ENCODE results near the gene SLC22A23.

Gene SLC22A23

GRCh38 chr6:3308106-3308505, 148.7 kb downstream of the SLC22A23 start:
- no peaks in the 10 kb centered on the region for H3K4me1 ChIP-seq (ENCODE audit: insufficient read depth, low read length)
- H3K27me3 ChIP-seq (ENCODE audit: insufficient read depth, low read length): no peaks in the 10 kb centered on the region
- H3K9ac ChIP-seq (ENCODE audit: low read depth, low read length): no peak overlapping the region
- H3K36me3 ChIP-seq (ENCODE audit: insufficient read depth, low read length): peaks cover 3% of the 10 kb centered on the region; the same call in 1 of the 2 replicates
- no peak overlapping the region for H3K4me3 ChIP-seq (ENCODE audit: low read length)
- 0 out of 2 replicates have a peak, but pooled peaks cover 3% of the 10 kb centered on the region for H3K9me3 ChIP-seq (ENCODE audit: insufficient read depth, low read depth, low read length)
- WGBS: 88% methylated on average over 10 of the region's 10 CpGs
- H3K27ac ChIP-seq (ENCODE audit: low read depth, low read length): no peak overlapping the region

GRCh38 chr6:3307436-3307835, 149.4 kb downstream of the SLC22A23 start:
- 86% methylated on average over 11 of the region's 12 CpGs for WGBS
- H3K9me3 ChIP-seq (ENCODE audit: insufficient read depth, low read depth, low read length): 0 out of 2 replicates have a peak, but pooled peaks cover 3% of the 10 kb centered on the region
- H3K36me3 ChIP-seq (ENCODE audit: insufficient read depth, low read length): peaks cover 3% of the 10 kb centered on the region; the same call in 1 of the 2 replicates
- H3K4me1 ChIP-seq (ENCODE audit: insufficient read depth, low read length): no peaks in the 10 kb centered on the region
- no peak overlapping the region for H3K9ac ChIP-seq (ENCODE audit: low read depth, low read length)
- H3K27me3 ChIP-seq (ENCODE audit: insufficient read depth, low read length): no peaks in the 10 kb centered on the region
- H3K4me3 ChIP-seq (ENCODE audit: low read length): no peak overlapping the region
- no peak overlapping the region for H3K27ac ChIP-seq (ENCODE audit: low read depth, low read length)

- Histone ChIP-seq H3K4me3 (ENCODE audit: low read length) (no peak overlapping the region), H3K36me3 (ENCODE audit: insufficient read depth, low read length) (peaks cover 3% of the 10 kb centered on the region; the same call in 1 of the 2 replicates), H3K27me3 (ENCODE audit: insufficient read depth, low read length) (no peaks in the 10 kb centered on the region), H3K9ac (ENCODE audit: low read depth, low read length) (no peak overlapping the region), H3K4me1 (ENCODE audit: insufficient read depth, low read length) (no peaks in the 10 kb centered on the region), H3K9me3 (ENCODE audit: insufficient read depth, low read depth, low read length) (0 out of 2 replicates have a peak, but pooled peaks cover 3% of the 10 kb centered on the region), H3K27ac (ENCODE audit: low read depth, low read length) (no peak overlapping the region)
- WGBS: 96% methylated on average over 10 of the region's 10 CpGs
These were observed 150.0 kb downstream of the SLC22A23 start for GRCh38 chr6:3306848-3307247.

GRCh38 chr6:3305831-3306230, 151.0 kb downstream of the SLC22A23 start:
- Histone ChIP-seq H3K27me3 (ENCODE audit: insufficient read depth, low read length) (no peaks in the 10 kb centered on the region), H3K9ac (ENCODE audit: low read depth, low read length) (no peak overlapping the region), H3K4me1 (ENCODE audit: insufficient read depth, low read length) (no peaks in the 10 kb centered on the region), H3K27ac (ENCODE audit: low read depth, low read length) (no peak overlapping the region), H3K9me3 (ENCODE audit: insufficient read depth, low read depth, low read length) (0 out of 2 replicates have a peak, but pooled peaks cover 3% of the 10 kb centered on the region), H3K4me3 (ENCODE audit: low read length) (no peak overlapping the region), H3K36me3 (ENCODE audit: insufficient read depth, low read length) (peaks cover 3% of the 10 kb centered on the region; the same call in 1 of the 2 replicates)
- 100% methylated on average over 3 of the region's 3 CpGs for WGBS

DNA sequence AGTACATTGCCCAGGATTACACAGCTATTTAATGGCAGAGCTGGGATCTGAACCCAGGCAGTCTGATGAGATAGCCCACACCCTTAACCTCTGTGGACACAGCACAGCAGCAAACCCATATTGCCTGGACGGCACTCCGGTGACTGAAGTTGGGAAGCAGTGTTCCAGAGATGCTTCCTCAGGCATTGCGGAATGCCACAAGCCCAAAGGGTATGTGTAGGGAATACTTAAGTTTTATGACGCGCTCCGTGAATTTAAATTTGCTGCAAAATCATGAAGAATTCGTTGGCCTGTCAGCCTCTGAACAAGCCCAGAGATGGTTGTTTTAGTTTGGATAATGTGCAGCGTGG, 151.7 kb downstream of the SLC22A23 start:
- 94% methylated on average over 8 of the region's 8 CpGs for WGBS
- H3K9ac ChIP-seq (ENCODE audit: low read depth, low read length): no peak overlapping the region
- peaks cover 3% of the 10 kb centered on the region; the same call in 1 of the 2 replicates for H3K36me3 ChIP-seq (ENCODE audit: insufficient read depth, low read length)
- H3K4me3 ChIP-seq (ENCODE audit: low read length): no peak overlapping the region
- H3K4me1 ChIP-seq (ENCODE audit: insufficient read depth, low read length): no peaks in the 10 kb centered on the region
- H3K27me3 ChIP-seq (ENCODE audit: insufficient read depth, low read length): no peaks in the 10 kb centered on the region
- H3K9me3 ChIP-seq (ENCODE audit: insufficient read depth, low read depth, low read length): 0 out of 2 replicates have a peak, but pooled peaks cover 3% of the 10 kb centered on the region
- H3K27ac ChIP-seq (ENCODE audit: low read depth, low read length): no peak overlapping the region

DNA sequence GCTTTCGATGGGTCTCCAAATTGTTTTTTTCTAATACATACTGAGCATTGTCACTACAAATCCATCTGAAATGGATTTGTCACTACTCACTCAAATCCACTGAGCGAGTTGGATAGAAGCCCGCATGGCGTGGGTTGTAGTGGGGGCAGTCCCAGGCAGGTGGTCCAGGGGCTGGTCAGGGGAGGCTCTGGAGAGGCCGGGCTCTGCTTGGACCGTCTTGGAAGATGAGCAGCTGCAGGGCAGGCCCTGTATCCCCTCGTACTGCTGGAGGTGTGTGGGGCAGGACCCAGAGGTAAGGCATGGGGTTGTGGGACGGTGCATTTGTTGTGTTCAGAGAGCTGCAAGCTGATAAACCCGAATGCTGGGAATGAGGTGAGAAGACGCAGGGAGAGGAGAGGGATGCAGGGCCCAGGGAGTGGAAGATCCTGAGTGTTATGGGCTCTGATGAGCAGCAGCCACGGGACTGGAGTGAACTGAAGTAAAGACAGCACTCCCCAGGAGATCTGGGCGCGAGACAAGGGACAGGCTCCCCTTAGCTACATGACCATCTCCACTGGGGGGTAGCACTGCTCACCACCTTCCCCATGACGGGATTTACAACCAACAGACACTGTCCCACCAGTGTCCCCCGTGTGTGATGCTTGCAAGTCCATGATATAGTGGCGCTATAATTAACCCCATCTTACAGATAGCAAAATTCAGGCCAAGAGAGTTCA, 152.2 kb downstream of the SLC22A23 start:
- WGBS: 93% methylated on average over 16 of the region's 16 CpGs
- H3K27ac ChIP-seq (ENCODE audit: low read depth, low read length): no peak overlapping the region

DNA sequence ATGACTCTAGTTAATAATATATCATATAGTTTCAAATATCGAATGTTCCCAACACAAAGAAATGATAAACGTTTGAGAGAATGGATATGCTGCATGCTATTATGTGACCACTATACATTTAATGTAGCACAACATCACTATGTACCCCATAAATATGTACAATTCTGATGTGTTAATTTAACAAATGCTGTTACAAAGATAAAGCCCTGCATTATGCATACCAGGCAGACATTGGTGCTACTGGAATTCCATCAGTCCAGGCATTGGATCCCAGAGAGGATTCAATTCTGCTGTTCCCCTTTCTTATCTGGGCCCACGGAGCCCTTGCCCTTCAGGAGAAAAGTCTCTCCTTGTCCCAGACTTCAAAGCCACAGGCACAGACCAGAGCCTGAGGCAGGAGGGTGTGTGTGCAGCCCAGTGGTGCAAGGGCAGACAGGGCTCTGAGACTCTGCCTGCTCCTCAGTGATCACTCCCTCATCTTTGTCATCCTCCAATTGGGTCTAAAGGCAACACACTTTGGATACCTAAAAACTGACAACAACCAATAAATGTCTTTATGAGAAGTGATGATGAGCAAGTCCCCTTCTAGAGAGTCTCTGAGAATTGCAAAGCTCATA, 152.9 kb downstream of the SLC22A23 start:
- Histone ChIP-seq H3K9ac (ENCODE audit: low read depth, low read length) (no peak overlapping the region), H3K36me3 (ENCODE audit: insufficient read depth, low read length) (peaks cover 3% of the 10 kb centered on the region; the same call in 1 of the 2 replicates), H3K4me1 (ENCODE audit: insufficient read depth, low read length) (no peaks in the 10 kb centered on the region), H3K9me3 (ENCODE audit: insufficient read depth, low read depth, low read length) (0 out of 2 replicates have a peak, but pooled peaks cover 3% of the 10 kb centered on the region), H3K27me3 (ENCODE audit: insufficient read depth, low read length) (no peaks in the 10 kb centered on the region), H3K27ac (ENCODE audit: low read depth, low read length) (no peak overlapping the region), H3K4me3 (ENCODE audit: low read length) (no peak overlapping the region)
- WGBS: 95% methylated on average over 1 of the region's 3 CpGs

More for the DNA sequence above, 152.2 kb downstream of the SLC22A23 start:
- H3K9ac ChIP-seq (ENCODE audit: low read depth, low read length): no peak overlapping the region
- H3K9me3 ChIP-seq (ENCODE audit: insufficient read depth, low read depth, low read length): 0 out of 2 replicates have a peak, but pooled peaks cover 3% of the 10 kb centered on the region
- no peak overlapping the region for H3K4me3 ChIP-seq (ENCODE audit: low read length)
- no peaks in the 10 kb centered on the region for H3K4me1 ChIP-seq (ENCODE audit: insufficient read depth, low read length)
- H3K36me3 ChIP-seq (ENCODE audit: insufficient read depth, low read length): peaks cover 3% of the 10 kb centered on the region; the same call in 1 of the 2 replicates
- no peaks in the 10 kb centered on the region for H3K27me3 ChIP-seq (ENCODE audit: insufficient read depth, low read length)

DNA sequence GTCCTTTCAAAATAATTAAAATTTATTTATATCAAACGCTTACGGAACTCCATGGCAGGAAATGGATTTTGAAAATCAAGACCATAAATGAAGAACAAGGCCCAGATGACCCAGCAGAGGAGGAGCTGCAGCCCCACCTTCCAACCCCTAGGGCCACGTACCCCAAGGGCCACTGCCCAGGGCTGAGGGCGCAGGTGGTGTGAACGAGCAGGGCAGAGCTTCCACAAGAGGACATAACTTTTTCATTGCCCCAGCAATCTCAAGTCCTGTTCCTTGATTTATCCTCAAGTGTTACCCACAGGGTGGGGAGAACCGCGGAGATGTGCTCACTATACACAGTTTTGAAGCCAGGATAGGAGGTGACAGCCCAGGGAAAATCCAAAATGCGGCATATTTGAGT, 155.3 kb downstream of the SLC22A23 start:
- H3K4me3 ChIP-seq (ENCODE audit: low read length): no peak overlapping the region
- no peaks in the 10 kb centered on the region for H3K27me3 ChIP-seq (ENCODE audit: insufficient read depth, low read length)
- H3K27ac ChIP-seq (ENCODE audit: low read depth, low read length): no peak overlapping the region
- 0 out of 2 replicates have a peak, but pooled peaks cover under 1% of the 10 kb centered on the region for H3K9me3 ChIP-seq (ENCODE audit: insufficient read depth, low read depth, low read length)
- no peaks in the 10 kb centered on the region; the same call in 1 of the 2 replicates for H3K36me3 ChIP-seq (ENCODE audit: insufficient read depth, low read length)
- WGBS: 96% methylated on average over 8 of the region's 8 CpGs
- no peak overlapping the region for H3K9ac ChIP-seq (ENCODE audit: low read depth, low read length)
- H3K4me1 ChIP-seq (ENCODE audit: insufficient read depth, low read length): no peaks in the 10 kb centered on the region

DNA sequence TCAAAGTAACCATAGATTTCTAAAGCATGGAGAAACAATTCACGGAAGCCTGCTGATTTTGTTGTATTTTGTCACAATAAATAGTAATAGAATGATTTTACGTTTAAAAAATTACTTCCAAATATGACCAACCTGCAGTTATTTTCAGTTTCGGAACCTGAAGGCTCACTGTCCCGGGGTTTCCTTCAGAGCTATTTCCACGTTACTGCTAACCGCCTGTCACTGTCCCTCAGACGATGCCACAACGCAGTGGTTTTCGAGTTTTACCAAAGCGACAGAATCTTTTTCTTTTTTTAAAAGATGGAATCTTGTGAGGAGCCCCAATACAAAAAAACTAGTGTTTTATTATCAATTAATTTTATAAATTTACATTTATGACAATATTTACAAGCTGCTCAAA, 157.6 kb downstream of the SLC22A23 start:
- H3K4me3 ChIP-seq (ENCODE audit: low read length): no peak overlapping the region
- no peak overlapping the region for H3K27ac ChIP-seq (ENCODE audit: low read depth, low read length)
- H3K9me3 ChIP-seq (ENCODE audit: insufficient read depth, low read depth, low read length): no peaks in the 10 kb centered on the region
- H3K36me3 ChIP-seq (ENCODE audit: insufficient read depth, low read length): no peaks in the 10 kb centered on the region
- H3K27me3 ChIP-seq (ENCODE audit: insufficient read depth, low read length): no peaks in the 10 kb centered on the region
- no peaks in the 10 kb centered on the region for H3K4me1 ChIP-seq (ENCODE audit: insufficient read depth, low read length)
- WGBS: 96% methylated on average over 8 of the region's 10 CpGs
- H3K9ac ChIP-seq (ENCODE audit: low read depth, low read length): no peak overlapping the region

- Histone ChIP-seq H3K27ac (ENCODE audit: low read depth, low read length) (no peak overlapping the region), H3K4me3 (ENCODE audit: low read length) (no peak overlapping the region), H3K9ac (ENCODE audit: low read depth, low read length) (no peak overlapping the region), H3K9me3 (ENCODE audit: insufficient read depth, low read depth, low read length) (no peaks in the 10 kb centered on the region), H3K36me3 (ENCODE audit: insufficient read depth, low read length) (no peaks in the 10 kb centered on the region), H3K27me3 (ENCODE audit: insufficient read depth, low read length) (no peaks in the 10 kb centered on the region), H3K4me1 (ENCODE audit: insufficient read depth, low read length) (no peaks in the 10 kb centered on the region)
- 92% methylated on average over 11 of the region's 11 CpGs for WGBS
These were observed 158.9 kb downstream of the SLC22A23 start for GRCh38 chr6:3297909-3298308.

GRCh38 chr6:3297006-3297405, 159.8 kb downstream of the SLC22A23 start:
- Histone ChIP-seq H3K36me3 (ENCODE audit: insufficient read depth, low read length) (peaks cover 5% of the 10 kb centered on the region; the same call in 1 of the 2 replicates), H3K27me3 (ENCODE audit: insufficient read depth, low read length) (no peaks in the 10 kb centered on the region), H3K9me3 (ENCODE audit: insufficient read depth, low read depth, low read length) (no peaks in the 10 kb centered on the region), H3K4me1 (ENCODE audit: insufficient read depth, low read length) (no peaks in the 10 kb centered on the region), H3K9ac (ENCODE audit: low read depth, low read length) (no peak overlapping the region), H3K4me3 (ENCODE audit: low read length) (no peak overlapping the region), H3K27ac (ENCODE audit: low read depth, low read length) (no peak overlapping the region)
- 94% methylated on average over 9 of the region's 9 CpGs for WGBS
